Daoy (cell line): ENCODE results near the gene MAP3K5. TPM values are rescaled to one million over a fixed set of nuclear protein-coding genes. Genes with fewer than 3 reads are reported as not detected.

Experiments
- DNase-seq: peaks from one replicate; pipeline ENCODE4 v3.0.0-alpha.2; 2015; ENCODE audit warnings: low read depth
- total RNA-seq: library from RNA; depleted of rRNA; stranded (reverse); fragments of >200 nt; shearing (Covaris generic); gene quantifications from 2 replicates; pipeline ENCODE4 v1.2.3, GENCODE V29; 2014

The MAP3K5 gene
- total RNA-seq, 1 experiment from 2014 or later: 3.4 TPM

DNA sequence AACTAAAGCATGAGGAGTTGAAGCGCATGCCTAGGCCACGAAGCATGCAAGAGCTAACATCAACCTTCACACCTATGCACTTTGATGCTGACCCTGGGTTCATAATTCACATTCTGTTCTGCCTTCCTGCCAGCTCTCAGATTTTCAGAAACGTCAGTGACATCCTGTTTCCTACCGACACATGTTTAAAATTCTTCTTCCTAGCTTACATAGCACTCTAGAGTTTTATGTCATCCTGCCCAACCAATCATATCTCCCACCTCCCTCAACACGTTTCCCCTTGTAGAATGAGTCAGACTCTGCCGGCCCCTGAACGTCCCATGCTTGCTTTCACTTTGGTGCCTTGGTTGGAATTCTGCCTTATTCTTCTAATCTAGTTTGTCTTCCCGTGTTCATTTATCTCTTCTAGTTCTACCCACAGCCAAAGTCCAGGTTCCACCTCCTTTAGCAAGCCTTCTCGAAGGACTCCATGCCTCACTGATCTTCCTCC, 144.9 kb downstream of the MAP3K5 start:
- peak; percentile 54 for DNase-seq

GRCh38 chr6:136646377-136646776, 145.9 kb downstream of the MAP3K5 start:
- DNase-seq: no peak

DNA sequence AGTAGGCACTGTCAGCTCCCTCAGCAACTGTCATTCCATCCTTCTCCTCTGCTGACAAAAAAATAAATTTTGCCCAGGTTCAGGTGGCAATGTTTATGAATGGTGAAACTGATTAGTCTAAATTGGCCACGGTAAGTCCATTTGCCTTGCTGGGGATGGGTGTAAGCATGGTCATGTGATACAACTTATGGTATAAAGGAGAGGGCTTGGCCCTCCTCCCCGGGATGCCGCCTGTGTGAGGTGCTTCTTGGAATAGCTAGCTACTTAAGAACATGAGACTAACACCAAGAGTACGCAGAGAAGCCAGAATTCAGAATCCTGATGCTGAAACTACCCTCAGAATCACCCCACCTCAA, 147.7 kb downstream of the MAP3K5 start:
- no peak for DNase-seq

- peak; percentile 82 for DNase-seq
These were observed 148.3 kb downstream of the MAP3K5 start for GRCh38 chr6:136643850-136644596.

GRCh38 chr6:136641873-136642465, 150.3 kb downstream of the MAP3K5 start:
- DNase-seq: no peak

- DNase-seq: no peak
These were observed 151.1 kb downstream of the MAP3K5 start for GRCh38 chr6:136641166-136641565.

DNA sequence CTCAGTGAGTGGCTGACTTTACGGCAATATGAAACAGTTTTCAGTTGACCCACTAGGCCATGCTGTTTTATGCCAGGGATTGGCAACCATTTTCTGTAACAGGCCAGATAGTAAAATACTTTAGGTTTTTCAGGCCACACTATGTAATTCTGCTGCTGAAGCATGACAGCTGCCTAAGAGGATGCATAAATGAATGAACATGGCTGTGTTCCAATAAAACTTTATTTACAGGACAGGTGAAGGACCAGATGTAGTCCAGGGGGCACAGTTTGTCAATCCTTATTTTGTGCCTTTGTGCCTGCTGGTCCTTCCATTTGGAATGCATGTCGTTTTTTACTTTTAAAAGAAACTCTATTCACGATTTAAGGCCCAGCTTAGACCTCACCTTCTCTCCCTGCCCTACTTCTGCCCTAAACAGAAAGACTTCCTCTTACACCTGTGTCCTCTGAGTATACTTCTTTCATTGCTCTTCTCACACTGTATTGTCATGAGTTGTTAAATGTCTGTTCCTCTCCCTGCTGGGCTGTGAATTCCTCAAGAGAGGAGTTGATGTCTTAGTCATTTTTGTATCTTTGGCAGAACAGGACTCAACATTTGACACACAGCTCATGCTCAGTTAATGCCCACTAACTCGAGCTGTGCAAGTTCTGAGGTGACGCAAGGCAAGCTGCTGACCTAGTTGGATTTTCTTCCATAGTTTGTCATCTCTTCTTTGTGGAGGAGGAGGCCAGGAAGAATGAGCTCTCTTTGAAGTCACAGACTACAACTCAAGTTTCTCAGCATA, 152.0 kb downstream of the MAP3K5 start:
- DNase-seq: no peak

DNA sequence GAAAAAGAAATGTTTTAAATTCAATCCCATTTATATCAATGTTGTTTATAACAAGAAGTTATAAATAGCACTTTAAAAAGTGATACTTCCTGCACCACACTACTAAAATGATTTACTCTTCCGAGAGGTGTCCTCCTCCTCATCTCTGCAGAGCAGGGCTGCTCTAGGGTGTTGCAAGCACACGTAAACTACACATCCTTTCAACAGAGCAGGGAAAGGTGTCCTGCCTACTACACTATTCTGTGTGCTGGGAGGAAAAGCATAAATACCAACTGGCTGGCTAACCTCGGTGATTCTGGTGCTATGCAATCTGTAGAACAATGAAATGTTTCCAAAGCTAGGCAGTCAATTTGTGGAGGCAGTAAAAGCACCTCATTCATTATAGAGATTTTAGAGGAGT, 152.6 kb downstream of the MAP3K5 start:
- DNase-seq: no peak

GRCh38 chr6:136635615-136636014, 156.7 kb downstream of the MAP3K5 start:
- no peak for DNase-seq

GRCh38 chr6:136633355-136633754, 158.9 kb downstream of the MAP3K5 start:
- no peak for DNase-seq

GRCh38 chr6:136628996-136629395, 163.3 kb downstream of the MAP3K5 start:
- DNase-seq: peak; percentile 25

DNA sequence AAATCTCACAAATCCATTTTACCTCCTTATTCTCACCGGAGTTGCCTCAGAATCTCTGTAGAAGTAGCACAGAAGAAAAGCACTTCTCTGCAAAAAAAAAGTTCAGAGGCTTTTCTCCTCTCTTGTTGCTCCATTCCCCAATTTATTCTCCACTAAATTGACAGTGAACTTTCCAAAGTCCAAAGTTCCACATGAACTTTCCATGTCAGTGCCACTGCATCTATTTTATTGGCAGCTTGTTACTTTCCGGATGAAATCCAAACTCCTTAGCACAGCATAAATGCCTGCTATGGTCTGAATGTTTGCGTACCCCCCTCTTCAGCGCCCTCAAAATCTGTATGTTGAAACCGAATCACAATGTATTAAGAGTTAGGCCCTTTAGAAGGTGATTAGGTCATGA, 165.1 kb downstream of the MAP3K5 start:
- no peak for DNase-seq

DNA sequence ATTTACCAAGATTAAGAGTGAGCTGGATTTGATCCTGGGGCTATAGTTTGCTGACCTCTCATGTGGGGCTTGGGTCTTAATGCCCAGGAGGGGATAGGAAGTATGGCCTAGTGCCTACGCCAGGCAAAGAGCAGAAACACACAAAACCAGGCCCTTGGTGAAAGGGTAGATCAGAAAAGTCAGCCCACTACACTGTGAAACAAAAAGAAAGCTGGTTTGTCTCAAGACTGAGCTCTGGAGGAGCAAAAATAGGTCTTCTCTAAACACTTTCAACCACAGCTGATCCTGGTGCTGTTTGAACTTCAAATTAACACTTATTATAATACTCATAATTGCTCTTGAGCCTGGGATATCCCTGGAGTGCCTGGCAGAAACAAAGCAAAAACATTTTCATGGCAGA, 167.0 kb downstream of the MAP3K5 start:
- no peak for DNase-seq

GRCh38 chr6:136624347-136624746, 167.9 kb downstream of the MAP3K5 start:
- DNase-seq: no peak

DNA sequence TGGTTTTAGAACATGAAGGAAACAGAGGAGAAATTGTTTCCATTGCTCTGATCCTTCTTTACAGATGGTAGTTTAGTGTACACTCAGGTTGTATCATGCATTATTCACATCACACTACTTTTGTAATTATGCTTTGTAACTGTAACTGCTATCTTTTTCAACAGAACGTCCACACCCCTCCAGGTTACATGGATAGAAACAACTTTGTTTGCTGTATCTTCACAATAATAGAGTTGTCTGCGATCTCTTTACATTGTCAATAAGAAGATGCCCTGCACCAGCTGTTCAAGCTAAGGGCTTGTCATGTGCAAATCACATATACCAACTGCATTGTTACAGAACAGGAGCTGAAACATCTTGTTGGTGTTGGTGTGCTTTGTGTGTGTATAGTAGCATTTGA, 174.2 kb downstream of the MAP3K5 start:
- DNase-seq: no peak

GRCh38 chr6:136616527-136616926, 175.8 kb downstream of the MAP3K5 start:
- DNase-seq: no peak

DNA sequence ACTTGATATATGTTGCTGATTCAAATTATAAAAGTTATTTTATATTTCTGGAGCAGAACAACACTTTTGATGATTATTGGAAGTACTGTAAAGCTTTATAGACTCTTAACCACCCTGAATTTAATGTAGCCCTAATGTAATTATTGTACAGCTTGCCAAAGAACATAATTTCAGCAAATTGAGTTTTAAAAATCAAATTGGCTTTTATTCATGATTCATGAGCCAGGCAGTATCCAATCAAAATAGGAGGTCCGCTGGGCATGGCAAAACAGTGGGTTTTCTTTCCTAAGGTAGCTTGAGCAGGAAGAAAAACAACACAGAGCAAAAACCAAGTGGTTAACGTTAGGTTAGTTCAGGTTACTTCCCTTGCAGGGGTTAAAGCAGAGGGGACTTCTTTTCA, 177.3 kb downstream of the MAP3K5 start:
- no peak for DNase-seq

DNA sequence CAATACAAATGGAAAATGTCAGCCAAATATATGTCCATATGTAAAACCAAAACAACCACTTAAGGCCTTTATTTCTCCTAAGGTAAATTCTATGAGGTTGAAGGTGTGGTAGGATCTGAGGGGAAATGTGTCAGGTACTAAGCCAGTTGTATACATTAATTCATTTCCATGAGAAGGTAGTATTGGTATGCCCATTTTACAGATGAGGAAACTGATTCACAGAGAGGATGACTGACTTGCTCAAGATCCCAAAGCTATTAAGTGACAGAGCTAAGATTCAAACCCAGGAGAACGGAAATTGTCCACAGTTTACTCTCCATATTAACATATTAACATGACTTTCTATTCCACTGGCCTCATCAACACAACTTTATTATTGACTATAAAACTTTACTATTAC, 177.9 kb downstream of the MAP3K5 start:
- DNase-seq: no peak

DNA sequence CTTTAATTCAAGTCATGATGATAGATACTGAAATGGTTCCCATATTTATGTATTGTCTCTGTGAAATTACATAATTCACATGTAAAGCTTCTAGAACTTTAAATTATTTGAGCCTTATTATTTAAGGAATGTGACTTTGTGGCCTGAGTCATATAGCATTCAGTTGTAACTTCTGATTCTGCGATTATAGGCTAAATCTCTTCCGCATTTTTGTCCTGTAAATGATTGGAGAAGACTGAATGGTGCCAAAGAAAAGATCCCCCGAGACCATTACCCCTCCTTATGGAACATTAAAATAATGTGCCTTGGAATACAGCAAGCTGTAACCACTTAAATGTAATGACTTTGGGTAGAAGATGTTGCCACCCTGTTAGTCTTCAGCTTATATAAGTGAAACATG, 178.8 kb downstream of the MAP3K5 start:
- DNase-seq: no peak

GRCh38 chr6:136612666-136613389, 179.4 kb downstream of the MAP3K5 start:
- no peak for DNase-seq

- DNase-seq: no peak
These were observed 180.5 kb downstream of the MAP3K5 start for GRCh38 chr6:136611746-136612145.

DNA sequence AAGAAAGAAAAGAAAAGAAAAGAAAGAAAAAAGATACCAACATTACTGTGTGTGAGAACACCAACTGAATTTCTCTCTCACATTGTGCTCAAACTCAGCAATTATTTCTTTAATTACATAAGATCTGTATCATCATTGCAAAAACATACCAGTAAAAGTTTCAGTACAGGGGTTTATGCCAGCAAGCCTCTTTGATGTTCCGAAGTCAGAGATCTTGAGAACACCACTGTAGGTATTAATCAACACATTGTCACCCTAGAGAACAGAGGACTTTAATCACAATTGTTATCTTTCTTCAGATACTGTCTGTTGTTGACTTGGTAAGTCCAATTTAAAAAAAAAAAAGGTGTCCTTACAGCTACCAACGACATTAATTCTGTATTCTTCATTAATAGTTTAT, 181.1 kb downstream of the MAP3K5 start:
- no peak for DNase-seq
